Measurements from ENCODE around the gene VPS26B.
"Not testable (repeated sequence)": the region's sequence is repeated elsewhere in the genome, so short reads cannot be mapped to it uniquely, and the experiment has no call there.

DNA sequence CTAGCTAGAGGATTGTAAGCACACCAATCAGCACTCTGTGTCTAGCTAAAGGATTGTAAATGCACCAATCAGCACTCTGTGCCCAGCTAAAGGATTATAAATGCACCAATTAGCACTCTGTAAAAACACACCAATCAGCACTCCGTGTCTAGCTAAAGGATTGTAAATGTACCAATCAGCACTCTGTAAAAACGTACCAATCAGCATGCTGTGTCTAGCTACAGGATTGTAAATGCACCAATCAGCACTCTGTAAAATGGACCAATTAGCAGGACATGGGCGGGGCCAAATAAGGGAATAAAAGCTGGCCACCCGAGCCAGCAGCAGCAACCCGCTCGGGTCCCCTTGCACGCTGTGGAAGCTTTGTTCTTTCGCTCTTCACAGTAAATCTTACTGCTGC is 36.4 kb upstream of the VPS26B start:
- TF ChIP-seq EZH2 (IDR thresholded peaks at IDR 0.05); POLR2AphosphoS5 (IDR thresholded peaks at IDR 0.05; ENCODE audit: borderline replicate concordance, low read depth, low read length): not testable (repeated sequence)

All from SK-N-MC (cell line).